ENCODE data around the gene ZC3HAV1. TPM values are rescaled to one million over a fixed set of nuclear protein-coding genes. Genes with fewer than 3 reads are reported as not detected.

The ZC3HAV1 gene
- total and polyA plus RNA-seq, 9 of the 15 experiments (the other 6 are each of a cell fraction or from before 2014, with no cell fraction given): 11.9 to 40.5 (median 23.9) TPM

DNA sequence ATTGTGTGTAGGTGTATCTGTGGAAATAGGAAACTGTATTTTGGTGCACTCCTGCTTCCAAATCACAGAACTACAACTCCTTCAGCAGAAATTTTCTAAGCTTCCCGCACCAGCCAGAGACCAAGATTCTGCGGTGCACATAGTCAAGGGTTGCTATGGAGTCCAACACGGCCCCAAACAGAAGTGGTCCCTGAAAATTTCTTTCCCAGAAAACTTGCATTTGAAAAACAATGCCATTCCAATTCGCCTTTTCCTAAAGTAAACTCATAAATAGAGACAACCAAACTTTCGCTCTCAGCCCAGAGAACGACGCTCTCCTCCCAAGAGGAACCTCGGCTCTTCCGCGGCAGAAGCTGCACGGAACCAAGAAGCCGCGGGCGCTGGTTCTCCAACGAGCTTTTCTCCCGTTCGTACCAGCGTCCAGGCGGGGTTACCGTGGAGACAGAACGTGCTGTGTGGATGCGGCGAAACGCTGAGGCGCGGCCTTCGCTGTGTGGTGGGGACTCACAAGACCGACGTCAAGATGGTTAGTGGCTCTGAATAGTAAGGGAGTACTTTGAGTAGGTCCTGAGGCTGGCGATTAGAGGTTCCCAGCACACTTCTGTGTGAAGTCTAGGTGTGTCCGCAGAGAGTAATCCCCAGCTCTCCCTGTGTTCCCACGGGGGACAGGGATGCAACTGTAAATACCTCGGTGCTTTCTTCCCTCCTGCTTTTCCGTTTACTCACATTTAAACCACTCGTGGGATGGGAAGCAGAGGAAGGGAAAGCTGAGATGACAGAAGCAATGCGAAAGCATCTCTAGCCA, 24.0 kb upstream of the ZC3HAV1 start (continued):
- TF ChIP-seq RBM17 (IDR thresholded peaks at IDR 0.05; ENCODE audit: borderline replicate concordance, low read depth, low read length): no peak
- TF ChIP-seq CREM (IDR thresholded peaks at IDR 0.05; ENCODE audit: low read depth): peak; percentile 85
- TF ChIP-seq GABPB2 (CRISPR knock-in tag; conservative IDR thresholded peaks at IDR 0.05): no peak
- no peak for TF ChIP-seq RFX5 (IDR thresholded peaks at IDR 0.05; ENCODE audit: low read depth, low read length)
- no peak for TF ChIP-seq PPARD (CRISPR knock-in tag; IDR thresholded peaks at IDR 0.05)
- no peak for TF ChIP-seq ZNF444 (CRISPR knock-in tag; IDR thresholded peaks at IDR 0.05)
- no peak for TF ChIP-seq RBM34 (IDR thresholded peaks at IDR 0.05; ENCODE audit: borderline replicate concordance, insufficient read depth, low read length)
- peak; percentile 55 for TF ChIP-seq BRD9 (IDR thresholded peaks at IDR 0.05; ENCODE audit: low read depth, partially characterized antibody)
- no peak for TF ChIP-seq U2AF2 (optimal IDR thresholded peaks at IDR 0.05; ENCODE audit: low read depth, low read length)
- no peak for TF ChIP-seq HNRNPL (IDR thresholded peaks at IDR 0.05; ENCODE audit: low read depth, low read length)
- TF ChIP-seq MAFG (tag; conservative IDR thresholded peaks at IDR 0.05): no peak
- no peak for TF ChIP-seq GATA2 (CRISPR knock-in tag; IDR thresholded peaks at IDR 0.05)
- peak; percentile 91 for TF ChIP-seq HCFC1 (IDR thresholded peaks at IDR 0.05; ENCODE audit: low read depth, low read length)
- TF ChIP-seq ZNF408 (CRISPR knock-in tag; IDR thresholded peaks at IDR 0.05; ENCODE audit: low read depth): no peak
- peak; percentile 63; the same call in 1 of the 2 replicates for TF ChIP-seq PML (IDR thresholded peaks at IDR 0.05; ENCODE audit: low read length)
- no peak for TF ChIP-seq BRCA1 (IDR thresholded peaks at IDR 0.05)
- no peak for TF ChIP-seq BRCA1 (CRISPR knock-in tag; IDR thresholded peaks at IDR 0.05)
- no peak for TF ChIP-seq NCOA4 (IDR thresholded peaks at IDR 0.05; ENCODE audit: partially characterized antibody)
- TF ChIP-seq POU5F1 (IDR thresholded peaks at IDR 0.05; ENCODE audit: borderline replicate concordance, low read depth, low read length, partially characterized antibody): no peak
- TF ChIP-seq PRMT5 (CRISPR knock-in tag; IDR thresholded peaks at IDR 0.05): no peak
- TF ChIP-seq HOXB6 (CRISPR knock-in tag; IDR thresholded peaks at IDR 0.05; ENCODE audit: borderline replicate concordance): no peak; the same call in 1 of the 2 replicates
- TF ChIP-seq ZBTB7A (IDR thresholded peaks at IDR 0.05; ENCODE audit: borderline replicate concordance, control insufficient read depth, low read depth, low read length): no peak; the same call in 1 of the 2 replicates
- no peak for TF ChIP-seq SLC30A9 (CRISPR knock-in tag; IDR thresholded peaks at IDR 0.05)
- TF ChIP-seq PCBP2 (IDR thresholded peaks at IDR 0.05; ENCODE audit: low read depth, low read length, poor library complexity, severe bottlenecking): no peak
- TF ChIP-seq HMG20B (CRISPR knock-in tag; IDR thresholded peaks at IDR 0.05): no peak
- TF ChIP-seq PHF8 (IDR thresholded peaks at IDR 0.05; ENCODE audit: borderline replicate concordance, low read length): peak; percentile 92; the same call in 1 of the 2 replicates
- peak; percentile 70; the same call in 1 of the 2 replicates for TF ChIP-seq ZNF41 (CRISPR knock-in tag; conservative IDR thresholded peaks at IDR 0.05)
- TF ChIP-seq NUFIP1 (IDR thresholded peaks at IDR 0.05; ENCODE audit: partially characterized antibody): peak; percentile 57
- no peak for TF ChIP-seq SAFB2 (IDR thresholded peaks at IDR 0.05; ENCODE audit: borderline replicate concordance, low read depth, low read length, severe bottlenecking)

All from K562 (cell line).